ENCODE data around the gene TPRA1. TPM values are rescaled to one million over a fixed set of nuclear protein-coding genes. Genes with fewer than 3 reads are reported as not detected.

The TPRA1 gene
- total RNA-seq, 1 experiment from 2014 or later = 35.1 TPM

GRCh38 chr3:127545711-127546457 is 44.6 kb downstream of the TPRA1 start:
- no peak for DNase-seq (ENCODE audit: low read depth, low spot score)
- no peaks in the 10 kb centered on the region for H3K79me2 ChIP-seq (ENCODE audit: insufficient read depth, low read length)
- H3K4me3 ChIP-seq (replicated peaks in 1 of 2; ENCODE audit: low read depth in 1 of 2, low read length in 2 of 2) = no peak overlapping the region
- no peak overlapping the region for H3K4me2 ChIP-seq (ENCODE audit: low read length)
- ChIA-PET RAD21 (ENCODE audit: low non-redundant PET in 1 of 2, low total read pairs in 2 of 2, uncharacterized antibody in 2 of 2, unreplicated experiment in 2 of 2) (interaction anchor here in 1 of 2 experiments (0.6 kb wide), 1 partner anchor 68 kb away, joined by 3 read pairs; no protein-coding TSS in a partner anchor), POLR2A (no interaction called here), CTCF (interaction anchor here (1.8 to 2.8 kb wide), 2 partner anchors 72 to 140 kb away, joined by 4 to 14 read pairs; no protein-coding TSS in a partner anchor)
- H3K4me1 ChIP-seq (ENCODE audit: control insufficient read depth in 1 of 2, insufficient read depth in 2 of 2, low read length in 2 of 2) = peaks cover 12 to 27% of the 10 kb centered on the region in 2 experiments; a peak in 3 of 4 replicates
- no peak for ATAC-seq
- H3K36me3 ChIP-seq (ENCODE audit: control insufficient read depth in 1 of 2, insufficient read depth in 2 of 2, low read length in 2 of 2) = no peaks in the 10 kb centered on the region
- H2AFZ ChIP-seq (ENCODE audit: low read depth, low read length, poor library complexity, severe bottlenecking) = no peak overlapping the region
- H3K27ac ChIP-seq (ENCODE audit: low read depth, low read length) = no peak overlapping the region
- no peaks in the 10 kb centered on the region for H4K20me1 ChIP-seq (ENCODE audit: insufficient read depth)
- no peaks in the 10 kb centered on the region for H3K9me3 ChIP-seq (ENCODE audit: control insufficient read depth in 1 of 2, insufficient read depth in 1 of 2, low read depth in 1 of 2, low read length in 2 of 2)
- H3K9me2 ChIP-seq (ENCODE audit: insufficient read depth) = no peaks in the 10 kb centered on the region
- TF ChIP-seq FOSL1 (IDR thresholded peaks at IDR 0.05; ENCODE audit: low read depth) = no peak
- H3K9ac ChIP-seq (ENCODE audit: low read length) = no peak overlapping the region
- intact Hi-C loops (cut with micrococcal nuclease) = loop anchor here (2.0 to 10.0 kb wide), 4 partner anchors 171 to 1411 kb away; no protein-coding TSS in a partner anchor
- no TSS peak for BruUV-seq (replicated peaks)
- H3K27me3 ChIP-seq (ENCODE audit: insufficient read depth, low read length) = no peaks in the 10 kb centered on the region

GRCh38 chr3:127545216-127545615 is 45.3 kb downstream of the TPRA1 start:
- no peak overlapping the region for H3K9ac ChIP-seq (ENCODE audit: low read length)
- CTCF ChIA-PET = interaction anchor here (0.6 to 1.8 kb wide), 3 partner anchors 8 to 139 kb away, joined by 3 to 4 read pairs (median 3); no protein-coding TSS in a partner anchor
- H3K4me2 ChIP-seq (ENCODE audit: low read length) = no peak overlapping the region
- H4K20me1 ChIP-seq (ENCODE audit: insufficient read depth) = no peaks in the 10 kb centered on the region
- no peaks in the 10 kb centered on the region for H3K79me2 ChIP-seq (ENCODE audit: insufficient read depth, low read length)
- intact Hi-C loops (cut with micrococcal nuclease) = loop anchor here (2.0 to 10.0 kb wide), 4 partner anchors 170 to 1410 kb away; no protein-coding TSS in a partner anchor
- RAD21 ChIA-PET (ENCODE audit: low non-redundant PET in 1 of 2, low total read pairs in 2 of 2, uncharacterized antibody in 2 of 2, unreplicated experiment in 2 of 2) = interaction anchor here in 1 of 2 experiments (0.6 kb wide), 1 partner anchor 68 kb away, joined by 3 read pairs; no protein-coding TSS in a partner anchor
- peaks cover 12 to 27% of the 10 kb centered on the region in 2 experiments; a peak in 3 of 4 replicates for H3K4me1 ChIP-seq (ENCODE audit: control insufficient read depth in 1 of 2, insufficient read depth in 2 of 2, low read length in 2 of 2)
- POLR2A ChIA-PET = no interaction called here
- no peak for ATAC-seq
- H3K9me3 ChIP-seq (ENCODE audit: control insufficient read depth in 1 of 2, insufficient read depth in 1 of 2, low read depth in 1 of 2, low read length in 2 of 2) = no peaks in the 10 kb centered on the region
- H2AFZ ChIP-seq (ENCODE audit: low read depth, low read length, poor library complexity, severe bottlenecking) = no peak overlapping the region
- H3K36me3 ChIP-seq (ENCODE audit: control insufficient read depth in 1 of 2, insufficient read depth in 2 of 2, low read length in 2 of 2) = no peaks in the 10 kb centered on the region
- no peak overlapping the region for H3K4me3 ChIP-seq (replicated peaks in 1 of 2; ENCODE audit: low read depth in 1 of 2, low read length in 2 of 2)
- H3K9me2 ChIP-seq (ENCODE audit: insufficient read depth) = no peaks in the 10 kb centered on the region
- no peak overlapping the region for H3K27ac ChIP-seq (ENCODE audit: low read depth, low read length)
- no peak for TF ChIP-seq SP1 (IDR thresholded peaks at IDR 0.05; ENCODE audit: low read depth)
- TF ChIP-seq ELF1 (IDR thresholded peaks at IDR 0.05; ENCODE audit: borderline replicate concordance, low read depth) = no peak
- no peak for TF ChIP-seq YY1 (IDR thresholded peaks at IDR 0.05; ENCODE audit: extremely low read depth, insufficient replicate concordance, low read depth, low read length)
- no peak for TF ChIP-seq ZNF274 (IDR thresholded peaks at IDR 0.05; ENCODE audit: low read depth, low read length)
- TF ChIP-seq CEBPB (IDR thresholded peaks at IDR 0.05; ENCODE audit: low read depth) = no peak
- TF ChIP-seq CBX3 (IDR thresholded peaks at IDR 0.05; ENCODE audit: low read depth) = no peak
- TF ChIP-seq POLR2A (IDR thresholded peaks at IDR 0.05; ENCODE audit: borderline replicate concordance, extremely low read depth, insufficient read depth, insufficient read length) = no peak
- TF ChIP-seq SRF (IDR thresholded peaks at IDR 0.05; ENCODE audit: low read depth) = no peak
- H3K27me3 ChIP-seq (ENCODE audit: insufficient read depth, low read length) = no peaks in the 10 kb centered on the region
- no peak for DNase-seq (ENCODE audit: low read depth, low spot score)
- BruUV-seq (replicated peaks) = no TSS peak
